Measurements from ENCODE around the gene USO1.
A peak's percentile ranks its signal among the peaks of the same experiment; 100 is the strongest.
"Not testable (repeated sequence)": the region's sequence is repeated elsewhere in the genome, so short reads cannot be mapped to it uniquely, and the experiment has no call there.

USO1 gene, protein sequence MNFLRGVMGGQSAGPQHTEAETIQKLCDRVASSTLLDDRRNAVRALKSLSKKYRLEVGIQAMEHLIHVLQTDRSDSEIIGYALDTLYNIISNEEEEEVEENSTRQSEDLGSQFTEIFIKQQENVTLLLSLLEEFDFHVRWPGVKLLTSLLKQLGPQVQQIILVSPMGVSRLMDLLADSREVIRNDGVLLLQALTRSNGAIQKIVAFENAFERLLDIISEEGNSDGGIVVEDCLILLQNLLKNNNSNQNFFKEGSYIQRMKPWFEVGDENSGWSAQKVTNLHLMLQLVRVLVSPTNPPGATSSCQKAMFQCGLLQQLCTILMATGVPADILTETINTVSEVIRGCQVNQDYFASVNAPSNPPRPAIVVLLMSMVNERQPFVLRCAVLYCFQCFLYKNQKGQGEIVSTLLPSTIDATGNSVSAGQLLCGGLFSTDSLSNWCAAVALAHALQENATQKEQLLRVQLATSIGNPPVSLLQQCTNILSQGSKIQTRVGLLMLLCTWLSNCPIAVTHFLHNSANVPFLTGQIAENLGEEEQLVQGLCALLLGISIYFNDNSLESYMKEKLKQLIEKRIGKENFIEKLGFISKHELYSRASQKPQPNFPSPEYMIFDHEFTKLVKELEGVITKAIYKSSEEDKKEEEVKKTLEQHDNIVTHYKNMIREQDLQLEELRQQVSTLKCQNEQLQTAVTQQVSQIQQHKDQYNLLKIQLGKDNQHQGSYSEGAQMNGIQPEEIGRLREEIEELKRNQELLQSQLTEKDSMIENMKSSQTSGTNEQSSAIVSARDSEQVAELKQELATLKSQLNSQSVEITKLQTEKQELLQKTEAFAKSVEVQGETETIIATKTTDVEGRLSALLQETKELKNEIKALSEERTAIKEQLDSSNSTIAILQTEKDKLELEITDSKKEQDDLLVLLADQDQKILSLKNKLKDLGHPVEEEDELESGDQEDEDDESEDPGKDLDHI

DNA sequence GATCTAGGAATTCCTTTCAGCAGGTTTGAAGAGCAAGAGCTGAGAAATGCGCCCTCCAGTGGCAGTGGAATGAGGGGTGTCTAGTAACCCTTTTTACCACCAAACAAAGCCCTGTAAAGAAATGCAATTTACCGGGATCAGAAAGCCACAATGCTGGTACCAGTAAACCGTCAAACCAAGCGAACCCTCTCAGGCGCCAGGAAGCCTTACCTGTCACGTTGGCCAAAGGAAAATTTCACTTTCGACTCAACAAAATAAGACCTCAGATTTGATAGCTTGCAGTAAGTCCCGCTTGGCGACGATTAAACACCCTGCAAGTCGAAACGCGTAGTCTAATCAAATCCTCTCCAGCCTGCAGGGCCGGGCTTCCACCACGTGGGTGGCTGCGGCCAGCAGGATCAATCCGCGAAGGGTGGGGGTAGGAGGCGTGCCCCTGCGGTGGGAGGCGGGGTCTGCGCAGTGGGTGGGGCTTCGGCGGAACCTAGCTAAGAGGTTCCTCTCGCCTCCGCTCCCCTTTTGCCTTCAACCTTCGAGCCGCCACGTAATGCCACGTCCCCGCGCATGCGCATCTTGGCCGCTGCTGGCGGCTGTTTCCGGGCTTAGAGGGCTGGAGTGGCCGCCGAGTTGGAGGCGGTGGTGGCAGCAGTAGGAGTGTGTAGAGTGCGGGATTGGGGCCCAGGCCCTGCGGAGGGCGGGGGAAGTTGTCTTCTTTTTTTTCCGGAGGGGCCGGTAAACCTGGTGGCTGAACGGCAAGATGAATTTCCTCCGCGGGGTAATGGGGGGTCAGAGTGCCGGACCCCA is at the start of gene USO1:
Gene USO1, plus strand, starts transcription at position 512 of the 801 bp plus-strand sequence. Its CDS starts 243 bp downstream, at position 755.
- peak; percentile 95 to 99 for DNase-seq

DNA sequence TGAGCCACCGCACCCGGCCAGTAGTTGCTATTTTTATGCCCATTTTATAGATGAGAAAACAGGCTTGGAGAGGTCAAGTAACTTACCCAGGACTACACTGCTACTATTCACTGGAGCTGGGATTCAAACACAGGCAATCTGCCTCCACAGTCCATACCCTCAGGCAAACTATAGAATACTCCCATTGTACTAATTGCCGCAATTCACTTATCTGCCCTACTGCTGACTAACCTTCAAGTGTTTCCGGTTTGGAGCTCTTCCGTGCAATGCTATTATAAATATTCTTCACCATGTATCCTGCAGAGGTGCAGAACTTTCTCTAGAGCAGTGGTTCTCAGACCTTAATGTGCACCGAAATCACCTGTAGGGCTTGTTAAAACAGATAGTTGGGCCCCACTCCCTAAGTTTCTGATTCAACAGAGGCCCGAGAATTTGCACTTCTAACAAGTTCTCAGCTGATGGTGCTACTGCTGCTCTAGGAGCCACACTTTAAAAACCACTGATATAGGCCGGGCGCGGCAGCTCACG is 49.3 kb upstream of the USO1 start:
- no peak for DNase-seq

DNA sequence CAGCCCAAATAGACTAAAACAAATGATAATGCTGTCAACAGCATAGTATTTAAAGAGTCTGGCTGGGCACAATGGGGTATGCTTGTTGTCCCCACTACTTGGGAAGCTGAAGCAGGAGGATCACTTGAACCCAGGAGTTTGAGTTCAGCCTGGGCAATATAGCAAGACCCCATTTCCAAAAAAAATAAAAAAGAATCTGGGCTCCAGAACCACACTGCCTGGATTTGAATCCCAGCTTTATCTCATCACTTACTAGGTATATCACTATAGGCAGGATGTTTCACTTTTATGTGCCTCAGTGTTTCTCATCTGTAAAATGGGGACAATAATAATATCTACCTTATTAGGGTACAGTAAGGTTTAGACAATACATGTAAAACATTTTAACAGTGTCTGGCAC is 45.9 kb upstream of the USO1 start:
- no peak for DNase-seq

DNA sequence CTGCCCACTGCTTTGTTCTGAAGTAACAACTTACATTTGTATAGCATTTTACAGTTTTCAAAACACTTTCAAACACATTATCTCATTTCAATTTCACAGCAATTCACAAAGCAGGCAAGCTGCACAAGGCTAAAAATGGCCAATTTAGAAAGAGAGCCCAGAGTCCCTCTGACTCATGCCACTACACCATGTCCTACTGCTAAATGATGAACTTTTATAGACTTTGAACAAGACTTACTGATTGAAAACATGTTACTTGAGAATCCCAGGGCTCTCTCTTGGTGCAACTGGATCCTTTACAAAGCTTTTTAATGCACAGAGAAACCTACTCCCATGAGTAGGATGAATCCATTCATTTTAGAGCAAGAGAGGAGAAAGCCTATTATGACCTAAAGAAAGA is 45.4 kb upstream of the USO1 start:
- DNase-seq: no peak

DNA sequence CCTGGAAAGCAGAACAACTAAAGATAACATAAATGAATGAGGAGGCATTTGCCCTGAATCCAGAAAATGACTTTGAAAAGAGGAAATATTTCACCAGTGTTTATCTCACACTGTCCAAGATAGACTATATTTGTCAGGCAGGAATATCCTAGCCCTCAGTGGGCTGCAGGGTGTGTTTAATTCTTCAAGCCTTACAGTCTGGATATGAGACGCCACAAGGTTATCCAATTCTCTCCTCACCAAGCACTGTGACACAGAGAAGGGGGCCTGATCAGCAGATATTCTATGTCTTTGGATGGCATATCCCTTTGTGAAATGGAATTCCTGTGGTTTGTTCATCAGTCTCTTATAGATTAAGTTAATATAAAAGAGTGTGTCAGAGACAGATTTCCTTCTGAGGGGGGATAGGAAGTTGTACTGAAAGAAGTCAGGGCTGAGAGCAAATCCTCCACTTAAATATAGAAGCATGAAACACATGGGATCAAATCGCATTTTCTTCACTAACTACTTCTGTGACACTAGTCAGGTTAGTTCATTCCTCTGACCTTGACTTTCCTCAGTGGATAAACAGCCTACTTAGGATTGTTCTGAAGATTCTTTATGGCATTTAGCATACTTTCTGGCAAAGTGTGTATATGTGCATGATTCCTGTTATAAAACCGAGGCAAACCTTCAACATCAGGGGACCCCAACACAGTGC is 44.4 kb upstream of the USO1 start:
- DNase-seq: no peak

DNA sequence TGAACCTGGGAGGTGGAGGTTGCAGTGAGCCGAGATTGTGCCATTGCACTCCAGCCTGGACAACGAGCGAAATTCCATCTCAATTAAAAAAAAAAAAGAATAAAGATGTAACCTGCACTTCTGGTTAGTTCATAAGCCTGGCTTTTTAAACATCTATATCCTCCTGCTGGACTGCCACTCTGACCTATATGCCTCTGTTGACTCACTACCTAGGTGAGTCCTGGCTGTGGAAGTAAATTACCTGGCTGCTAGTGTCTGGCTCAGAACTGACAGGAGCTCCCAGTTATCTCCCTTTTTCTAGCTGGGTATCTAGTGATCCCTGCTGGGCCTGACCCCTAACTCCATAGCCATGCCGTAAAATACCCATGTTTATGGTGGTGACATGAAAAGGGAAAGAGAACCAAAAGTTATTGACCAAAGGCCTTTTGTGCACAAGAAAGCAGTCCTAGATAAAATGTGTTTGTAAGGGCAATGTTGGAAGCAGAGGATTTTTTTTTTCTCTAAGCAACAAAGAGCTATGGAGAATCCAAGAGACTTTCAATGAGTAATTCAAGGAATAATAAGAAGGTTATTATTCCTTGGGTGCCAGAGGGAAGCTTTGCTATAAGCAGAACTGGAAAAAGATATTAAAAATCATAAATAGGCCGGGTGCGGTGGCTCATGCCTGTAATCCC is 40.8 kb upstream of the USO1 start:
- no peak for DNase-seq

DNA sequence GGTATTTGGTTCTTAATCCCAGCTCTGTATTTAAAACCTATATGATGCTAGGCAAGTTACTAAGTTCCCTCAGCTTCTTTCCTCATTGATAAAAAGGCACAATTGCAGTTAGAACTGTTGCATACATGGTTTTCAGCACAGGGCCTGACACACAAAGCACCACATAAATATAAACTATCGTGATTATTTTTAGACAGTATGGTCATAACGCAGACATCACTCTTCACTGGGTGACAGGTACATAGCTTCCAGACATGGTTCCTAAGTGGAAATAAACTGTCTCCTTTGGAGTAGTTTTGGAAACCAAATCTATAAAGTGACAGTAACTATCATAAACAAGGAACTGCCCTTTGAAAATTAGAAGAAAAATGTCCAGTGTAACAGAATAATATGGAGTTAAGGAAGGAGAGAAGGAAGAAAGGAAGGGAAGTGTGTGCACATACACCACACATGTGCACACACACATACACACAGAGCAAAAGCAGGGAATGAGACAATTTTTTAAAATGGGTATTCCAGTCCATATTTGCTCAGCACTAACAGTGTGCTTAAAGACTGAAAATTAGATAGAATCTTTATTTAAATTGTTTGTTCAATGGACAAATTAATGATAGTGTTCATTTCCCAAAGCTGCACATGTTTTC is 38.7 kb upstream of the USO1 start:
- DNase-seq: no peak

DNA sequence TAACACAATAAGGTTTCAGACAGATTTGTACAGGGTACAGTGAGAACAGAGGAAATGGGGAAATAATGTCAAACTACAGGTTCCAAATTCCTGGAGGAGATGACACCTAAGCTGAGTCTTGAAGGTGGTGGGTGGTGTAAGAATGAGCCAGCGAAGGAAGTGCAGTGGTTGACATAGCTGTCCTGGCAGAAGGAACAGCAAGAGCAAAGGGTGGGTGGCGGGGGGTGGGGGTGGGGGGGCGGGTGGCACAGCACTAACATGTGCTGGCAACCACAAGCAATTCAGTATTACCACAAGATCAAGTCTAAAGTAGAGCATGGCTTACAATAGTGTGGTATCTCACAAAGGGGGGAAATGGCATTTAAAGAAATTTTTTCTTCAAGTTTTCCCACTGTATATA is 38.0 kb upstream of the USO1 start:
- DNase-seq: no peak

DNA sequence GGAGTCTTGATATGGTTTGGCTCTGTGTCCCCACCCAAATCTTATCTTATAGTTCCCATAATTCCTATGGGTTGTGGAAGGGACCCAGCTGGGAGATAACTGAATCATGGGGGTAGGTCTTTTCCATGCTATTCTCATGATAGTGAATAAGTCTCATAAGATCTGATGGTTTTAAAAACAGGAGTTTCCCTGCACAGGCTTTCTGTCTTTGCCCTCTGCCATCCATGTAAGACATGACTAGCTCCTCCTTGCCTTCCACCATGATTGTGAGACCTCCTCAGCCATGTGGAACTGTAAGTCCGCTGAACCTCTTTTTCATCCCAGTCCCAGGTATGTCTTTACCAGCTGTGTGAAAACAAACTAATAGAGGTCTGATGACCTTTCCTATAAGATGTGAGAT is 37.3 kb upstream of the USO1 start:
- DNase-seq: not testable (repeated sequence)

DNA sequence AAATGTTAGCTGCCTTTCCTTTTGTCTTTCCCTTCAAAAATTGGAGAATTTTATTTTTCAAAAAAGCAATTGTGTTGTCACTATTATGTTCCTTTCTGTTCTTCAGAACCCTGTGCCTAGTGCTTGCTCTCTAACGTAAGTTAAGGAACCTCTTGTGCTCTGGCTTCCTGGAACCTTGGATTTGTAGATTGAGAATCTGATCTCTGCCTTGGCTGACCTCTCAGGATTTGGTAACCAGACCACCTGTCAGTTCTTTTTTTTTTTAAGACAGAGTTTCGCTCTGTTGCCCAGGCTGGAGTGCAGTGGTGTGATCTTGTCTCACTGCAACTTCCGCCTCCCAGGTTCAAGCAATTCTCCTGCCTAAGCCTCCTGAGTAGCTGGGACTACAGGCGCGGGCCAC is 32.3 kb upstream of the USO1 start:
- DNase-seq: not testable (repeated sequence)

DNA sequence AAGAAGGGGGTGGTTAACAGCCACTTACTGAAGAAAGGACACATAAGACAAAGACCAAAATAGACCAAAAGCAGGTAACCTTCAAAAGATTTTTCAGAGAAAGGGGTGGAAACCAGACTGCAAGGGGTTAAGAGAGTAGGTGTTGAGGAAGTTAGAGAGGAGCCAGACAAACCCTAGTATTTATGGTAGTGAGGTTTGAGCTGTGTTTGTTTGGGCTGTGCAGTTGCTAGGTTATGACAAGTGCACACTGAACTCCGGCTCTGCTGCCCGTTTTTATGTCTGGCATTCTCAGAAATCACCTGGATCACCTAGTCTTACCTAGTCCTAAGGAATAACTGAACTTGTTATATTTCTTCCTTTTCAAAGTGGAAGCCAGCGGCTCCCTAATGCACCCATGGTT is 28.3 kb upstream of the USO1 start:
- no peak for DNase-seq

DNA sequence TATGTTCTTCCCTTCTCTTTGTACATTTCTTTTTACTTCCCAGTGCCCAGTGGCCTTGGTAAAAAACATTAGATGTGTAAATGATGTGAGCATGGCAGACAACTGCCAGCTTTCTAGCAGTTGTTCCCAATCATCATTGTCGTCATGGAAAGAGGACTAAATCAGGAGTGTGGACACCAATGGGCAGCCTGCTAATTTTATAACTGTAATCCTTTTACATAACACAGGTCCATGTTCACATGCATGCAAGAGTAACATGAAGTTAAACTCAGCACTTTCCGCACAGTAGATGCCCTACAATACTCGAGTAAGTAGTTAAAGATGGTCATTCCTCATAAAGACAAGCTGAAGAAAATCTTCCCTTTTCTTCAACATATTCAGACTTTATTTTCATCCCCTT is 27.8 kb upstream of the USO1 start:
- no peak for DNase-seq

DNA sequence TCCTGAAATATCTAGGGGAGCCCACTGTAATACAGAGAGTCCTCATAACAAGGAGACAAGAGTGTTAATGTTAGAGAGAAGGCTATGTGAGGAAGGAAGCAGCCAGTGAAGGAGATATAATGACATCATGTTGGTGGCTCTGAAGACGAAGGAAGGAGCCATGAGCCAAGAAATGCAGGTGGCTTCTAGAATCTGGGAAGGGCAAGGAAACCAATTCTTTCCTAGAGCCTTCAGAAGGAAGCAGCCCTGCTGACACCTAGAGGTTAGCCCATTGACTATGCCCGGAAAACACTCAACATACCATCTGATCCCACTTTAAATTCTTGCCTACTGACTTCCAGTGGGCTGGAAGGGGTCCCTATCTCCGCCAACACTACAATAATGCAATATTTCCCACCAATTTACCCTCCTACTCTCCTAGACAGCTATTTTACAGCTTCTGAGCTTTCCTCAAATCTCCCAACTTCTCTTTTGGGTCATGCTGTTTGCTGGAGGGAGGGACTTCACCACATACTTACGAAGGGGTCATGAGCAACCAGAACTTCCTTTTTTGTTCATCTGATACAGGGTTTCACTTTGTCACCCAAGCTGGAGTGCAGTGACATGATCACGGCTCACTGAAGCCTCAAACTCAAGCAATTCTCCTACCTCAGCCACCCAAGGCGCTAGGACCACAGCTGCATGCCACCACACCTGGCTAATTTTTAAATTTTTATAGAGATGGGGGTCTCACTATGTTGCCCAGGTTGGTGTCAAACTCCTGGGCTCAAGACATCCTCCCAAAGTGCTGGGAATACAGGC is 26.0 kb upstream of the USO1 start:
- peak in 1 of 2 donors; percentile 83 for DNase-seq

DNA sequence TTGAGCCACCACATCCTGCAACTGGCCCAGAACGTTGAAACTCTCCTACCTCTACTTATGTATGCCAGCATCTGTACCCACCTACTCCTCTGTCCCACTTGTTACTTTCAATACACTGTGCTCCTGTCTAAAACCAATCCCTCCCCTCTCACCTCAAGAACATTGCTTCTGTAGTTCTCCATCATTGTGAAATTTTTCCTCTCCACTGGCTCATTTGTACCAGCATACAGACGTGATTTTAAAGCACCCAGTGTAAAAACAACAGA is 25.5 kb upstream of the USO1 start:
- DNase-seq: no peak

DNA sequence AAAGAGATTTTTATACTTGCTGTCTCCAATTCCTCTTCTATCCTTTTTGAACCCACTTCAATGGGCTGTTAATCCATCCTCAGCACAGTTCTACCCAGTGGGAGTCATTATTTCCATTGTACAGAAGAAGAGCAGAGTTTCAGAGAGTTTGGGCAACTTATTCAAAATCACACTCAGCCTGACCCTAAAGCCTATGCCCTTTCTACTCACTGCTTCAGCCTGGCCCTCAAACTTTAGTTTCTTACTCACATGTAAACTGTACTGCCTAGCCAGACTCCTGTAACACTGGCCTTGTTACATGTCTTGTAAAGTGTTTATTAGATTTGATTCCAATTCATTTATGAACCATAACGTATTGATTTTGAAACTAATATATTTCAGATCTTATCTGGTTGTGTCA is 25.1 kb upstream of the USO1 start:
- no peak for DNase-seq

DNA sequence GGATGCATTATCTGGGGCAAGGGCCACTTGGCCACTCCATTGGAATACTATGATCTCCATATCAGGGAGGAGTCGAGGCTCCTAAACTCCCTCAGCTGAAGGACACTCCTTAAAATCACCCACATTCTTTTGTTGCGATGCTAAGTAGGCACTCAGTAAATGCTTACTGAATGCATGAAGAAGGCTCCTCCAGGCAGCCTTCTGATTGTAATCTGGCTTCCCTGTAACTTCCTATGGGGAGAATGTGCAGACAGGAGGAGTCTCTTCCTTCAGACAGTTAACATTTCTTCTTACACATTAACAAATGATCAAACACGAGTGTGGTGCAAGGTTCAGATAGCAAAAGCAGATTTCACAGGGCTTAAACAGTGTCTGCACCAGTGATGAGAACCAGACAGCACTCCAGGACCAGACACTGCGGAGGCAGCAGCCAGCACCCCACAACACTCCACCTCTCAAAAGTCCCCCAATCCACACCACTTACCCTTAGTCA is 21.4 kb upstream of the USO1 start:
- no peak for DNase-seq

DNA sequence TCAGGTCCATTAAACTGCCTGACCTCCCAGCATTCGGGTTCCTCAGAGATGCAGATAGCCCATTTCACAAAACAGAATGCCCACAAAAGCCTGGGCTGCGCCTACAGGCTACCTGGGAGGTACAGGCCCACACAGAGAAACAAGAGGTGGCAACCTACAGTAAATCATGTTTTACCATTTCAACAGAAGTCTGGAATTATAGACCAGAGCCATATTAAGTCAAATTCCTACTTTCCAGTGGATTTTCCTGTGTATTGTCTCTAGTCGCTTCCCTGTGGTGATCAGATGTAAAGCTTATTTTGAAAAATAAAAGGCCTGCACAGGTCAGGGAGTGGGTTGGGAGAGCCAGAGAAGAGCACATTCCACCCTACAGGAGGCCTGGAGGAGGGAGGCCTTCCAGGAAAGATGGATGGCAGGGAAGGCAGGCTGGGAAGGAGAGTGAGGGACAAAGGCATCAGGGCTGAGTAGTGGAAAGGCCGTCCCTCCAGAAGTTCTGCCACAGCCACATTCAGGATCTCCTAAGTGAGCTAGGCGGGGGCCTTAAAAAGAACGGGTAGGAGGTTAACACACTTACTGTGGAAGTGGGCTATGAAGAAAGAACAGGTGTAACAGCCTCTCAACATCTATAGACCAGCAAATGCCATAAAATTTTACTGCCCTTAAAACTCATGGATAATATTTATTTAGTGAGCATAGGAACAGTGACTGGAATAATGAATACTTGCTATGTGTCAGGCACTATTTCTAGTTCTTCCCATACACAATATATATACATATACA is 19.0 kb upstream of the USO1 start:
- no peak for DNase-seq

DNA sequence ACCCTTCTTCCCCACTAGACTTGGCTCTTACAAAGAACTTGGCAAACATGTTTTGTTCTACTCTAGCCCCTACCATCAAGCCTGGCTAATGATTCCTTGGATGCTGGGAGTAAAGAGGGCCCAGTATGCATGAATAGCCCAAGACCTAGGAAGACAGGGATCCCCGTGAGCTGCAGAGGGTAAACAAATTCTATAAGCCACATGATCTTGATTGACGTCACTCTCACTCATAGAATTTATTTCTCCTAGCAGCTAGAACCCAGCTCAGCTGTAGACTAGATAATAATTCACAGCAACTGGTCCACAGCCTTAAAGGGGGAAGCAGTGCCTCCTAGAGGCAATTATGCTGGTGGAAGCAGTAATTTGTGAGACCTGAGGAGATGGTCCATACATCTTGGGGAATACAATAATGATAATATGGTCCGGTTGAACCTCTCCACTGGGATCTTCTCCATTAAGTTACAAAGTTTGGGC is 16.1 kb upstream of the USO1 start:
- DNase-seq: no peak

DNA sequence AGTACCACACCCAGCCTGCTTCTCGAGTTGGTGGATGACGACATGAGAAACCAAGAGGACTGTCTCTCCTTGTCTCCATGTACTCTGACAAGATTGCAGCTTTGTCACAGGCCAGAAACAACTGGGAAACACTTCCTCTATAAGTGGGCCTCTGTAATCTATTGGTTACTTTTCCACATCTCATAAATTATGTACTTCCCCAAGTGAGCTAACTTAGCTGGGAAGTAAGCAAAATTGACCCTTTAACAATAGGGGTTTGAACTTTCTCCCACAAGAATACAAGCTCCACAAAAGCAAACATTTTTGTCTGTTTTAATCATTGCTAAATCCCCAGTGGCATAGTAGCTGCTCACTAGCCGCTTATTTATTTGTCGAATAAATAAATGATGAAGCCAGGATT is 14.1 kb upstream of the USO1 start:
- no peak for DNase-seq
